LNCaP clone FGC (cell line): Measurements from ENCODE around the gene ARRB2.
A peak's percentile ranks its signal among the peaks of the same experiment; 100 is the strongest.
"Not testable (repeated sequence)": the region's sequence is repeated elsewhere in the genome, so short reads cannot be mapped to it uniquely, and the experiment has no call there.

ENCODE experiments used
- DNase-seq: peaks from one replicate; pipeline ENCODE4 v3.0.0-alpha.2; 2011; ENCODE audit warnings: low read depth
- H3K4me3 ChIP-seq: 2 replicates; pipeline ENCODE4 v1.5.1; 2011; ENCODE audit warnings: mild to moderate bottlenecking, low read depth, low read length, control low read depth
- CTCF ChIP-seq: IDR thresholded peaks from 2 replicates; pipeline ENCODE4 v1.5.1; 2012; ENCODE audit warnings: mild to moderate bottlenecking; ENCODE audit not compliant: control insufficient read depth, insufficient read depth; ENCODE audit errors: extremely low read depth

Gene ARRB2

GRCh38 chr17:4678448-4679026 lies 31.9 kb upstream of the ARRB2 start:
- DNase-seq: peak; percentile 40
- H3K4me3 ChIP-seq: no peak overlapping the region
- TF ChIP-seq CTCF: no peak

GRCh38 chr17:4679658-4680057 lies 30.8 kb upstream of the ARRB2 start:
- H3K4me3 ChIP-seq: no peak overlapping the region
- peak; percentile 11 for DNase-seq
- no peak for TF ChIP-seq CTCF

GRCh38 chr17:4683739-4684138 lies 26.7 kb upstream of the ARRB2 start:
- not testable (repeated sequence) for H3K4me3 ChIP-seq, DNase-seq

- H3K4me3 ChIP-seq, DNase-seq: not testable (repeated sequence)
Measured at GRCh38 chr17:4689872-4690271, 20.6 kb upstream of the ARRB2 start.

- no peak for TF ChIP-seq CTCF
- H3K4me3 ChIP-seq: no peak overlapping the region
- no peak for DNase-seq
Measured at GRCh38 chr17:4690745-4691144, 19.7 kb upstream of the ARRB2 start.

- no peak overlapping the region for H3K4me3 ChIP-seq
- DNase-seq: no peak
- no peak for TF ChIP-seq CTCF
Measured at GRCh38 chr17:4691686-4692085, 18.7 kb upstream of the ARRB2 start.

GRCh38 chr17:4693416-4693815 lies 17.0 kb upstream of the ARRB2 start:
- TF ChIP-seq CTCF: no peak
- no peak for DNase-seq
- H3K4me3 ChIP-seq: no peak overlapping the region

GRCh38 chr17:4696437-4696805 lies 14.0 kb upstream of the ARRB2 start:
- no peak for TF ChIP-seq CTCF
- DNase-seq: no peak
- no peak overlapping the region for H3K4me3 ChIP-seq

- DNase-seq, H3K4me3 ChIP-seq: not testable (repeated sequence)
Measured at GRCh38 chr17:4699401-4700056, 10.9 kb upstream of the ARRB2 start.
